NCI-H187 treated with DMSO at 0.1 percent for 48 hours (cell line): ENCODE results near the gene GSN.

Experiments
- DNase-seq: peaks from one replicate; lab custom pipeline; 2025; lab: John Stamatoyannopoulos, UW

Gene GSN

DNA sequence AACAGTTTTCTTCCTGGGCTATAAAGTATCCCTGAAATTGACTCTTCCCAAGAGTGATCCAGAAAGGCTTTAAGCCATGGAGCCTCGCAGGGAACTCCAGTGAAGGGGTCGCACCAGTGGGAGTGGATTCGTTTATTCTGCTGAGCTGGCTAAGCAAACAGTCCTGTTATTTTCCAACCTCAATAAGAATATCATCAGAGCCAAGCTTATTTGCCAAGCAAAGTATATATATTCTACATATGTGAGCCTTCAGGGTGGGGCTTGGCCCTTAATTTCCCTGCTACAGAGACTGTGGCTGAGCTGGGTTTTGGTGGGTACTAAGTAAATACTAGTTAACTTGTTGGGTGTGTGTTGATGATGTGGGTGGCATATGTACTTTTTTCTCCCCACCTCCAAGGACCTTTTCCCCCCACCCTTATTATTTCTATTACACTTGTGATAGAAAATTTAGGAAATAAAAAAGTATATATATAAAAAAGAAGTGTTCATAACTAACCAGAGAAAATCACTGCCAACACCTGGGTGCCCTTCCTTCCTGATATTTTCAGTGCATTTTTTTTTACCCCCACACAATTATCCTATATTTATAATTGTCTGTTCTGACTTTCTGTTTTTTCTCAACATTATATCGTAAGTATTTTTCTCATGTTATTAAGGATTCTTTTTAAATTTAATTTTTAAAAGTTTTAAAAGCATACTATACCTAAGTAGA is 5.3 kb downstream of the GSN start:
- no peak for DNase-seq

DNA sequence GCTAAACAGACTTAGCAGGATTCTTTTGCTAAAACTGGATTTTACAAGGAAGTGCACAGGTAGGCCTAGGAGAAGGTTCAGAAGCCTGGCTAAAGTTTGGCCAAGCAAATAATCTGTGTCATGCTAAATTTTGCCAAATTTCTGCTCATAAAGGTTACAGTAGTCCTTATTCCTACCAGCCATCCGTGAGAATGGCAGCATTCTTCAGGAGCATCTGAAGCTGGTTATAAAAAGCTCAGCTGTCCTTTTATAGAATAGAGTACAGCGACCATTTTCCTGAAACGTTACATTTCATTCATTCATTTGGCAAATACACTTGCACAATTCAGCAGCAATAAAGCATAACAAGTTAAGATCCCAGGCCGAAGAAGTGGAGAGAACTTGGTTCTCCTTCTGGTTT is 6.9 kb downstream of the GSN start:
- DNase-seq = no peak

DNA sequence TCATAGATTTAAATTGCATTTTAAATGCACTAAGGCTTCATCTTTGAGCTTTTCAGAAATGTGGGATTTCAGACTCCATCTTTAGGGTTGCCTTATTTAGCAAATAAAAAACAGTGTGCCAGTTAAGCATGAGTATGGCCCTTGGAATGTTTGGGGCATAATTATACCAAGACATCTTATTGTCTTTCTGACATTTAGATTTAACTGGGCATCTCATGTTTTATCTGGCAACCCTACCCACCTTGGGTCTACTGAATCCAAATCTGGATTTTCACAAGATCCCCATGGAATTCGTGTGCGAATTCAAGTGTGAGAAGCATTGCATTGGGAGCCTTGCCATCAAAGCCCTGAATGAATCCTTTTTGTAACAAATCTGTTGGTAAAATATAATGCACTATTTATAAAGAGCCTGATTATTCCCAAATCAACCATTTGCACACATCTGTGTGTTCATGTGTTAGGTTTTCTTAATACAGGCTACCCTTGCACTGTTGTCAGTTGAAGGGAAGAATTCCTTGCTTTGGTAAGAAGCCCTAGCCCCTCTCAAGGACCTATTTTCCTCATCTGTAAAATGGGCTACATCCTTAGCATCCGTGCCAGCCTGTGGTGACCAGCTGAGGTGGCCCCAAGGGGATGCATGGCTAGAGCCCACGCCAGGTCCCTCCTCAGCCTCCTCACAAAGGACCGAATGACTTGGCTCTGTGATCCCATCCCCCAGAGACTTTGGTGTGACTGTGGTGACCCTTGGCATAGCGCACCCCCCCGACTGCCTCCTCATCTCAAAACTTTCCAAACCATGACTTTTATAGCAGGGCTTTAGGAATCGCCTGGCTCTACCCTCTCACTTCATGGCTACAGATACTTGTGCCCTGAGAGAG is 8.1 kb downstream of the GSN start:
- no peak for DNase-seq

DNA sequence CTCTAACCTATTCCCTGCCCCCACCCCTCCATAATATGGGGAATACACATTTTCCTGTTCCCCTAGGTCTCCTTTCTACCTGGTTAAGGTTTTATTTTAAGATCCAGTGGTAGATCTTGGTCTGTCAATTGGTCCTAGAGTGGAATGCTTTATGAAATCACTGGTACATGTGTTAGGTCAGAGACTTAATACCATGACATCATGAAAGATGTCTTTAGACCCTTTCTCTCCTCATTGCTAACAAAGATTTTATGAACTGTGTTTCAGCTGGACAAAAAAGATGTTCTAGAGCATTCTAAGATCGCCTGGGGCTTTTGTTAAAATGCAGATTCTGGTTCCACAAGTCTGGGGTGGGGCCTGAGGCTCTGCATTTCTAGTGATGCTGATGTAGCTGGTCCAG is 9.1 kb downstream of the GSN start:
- no peak for DNase-seq

DNA sequence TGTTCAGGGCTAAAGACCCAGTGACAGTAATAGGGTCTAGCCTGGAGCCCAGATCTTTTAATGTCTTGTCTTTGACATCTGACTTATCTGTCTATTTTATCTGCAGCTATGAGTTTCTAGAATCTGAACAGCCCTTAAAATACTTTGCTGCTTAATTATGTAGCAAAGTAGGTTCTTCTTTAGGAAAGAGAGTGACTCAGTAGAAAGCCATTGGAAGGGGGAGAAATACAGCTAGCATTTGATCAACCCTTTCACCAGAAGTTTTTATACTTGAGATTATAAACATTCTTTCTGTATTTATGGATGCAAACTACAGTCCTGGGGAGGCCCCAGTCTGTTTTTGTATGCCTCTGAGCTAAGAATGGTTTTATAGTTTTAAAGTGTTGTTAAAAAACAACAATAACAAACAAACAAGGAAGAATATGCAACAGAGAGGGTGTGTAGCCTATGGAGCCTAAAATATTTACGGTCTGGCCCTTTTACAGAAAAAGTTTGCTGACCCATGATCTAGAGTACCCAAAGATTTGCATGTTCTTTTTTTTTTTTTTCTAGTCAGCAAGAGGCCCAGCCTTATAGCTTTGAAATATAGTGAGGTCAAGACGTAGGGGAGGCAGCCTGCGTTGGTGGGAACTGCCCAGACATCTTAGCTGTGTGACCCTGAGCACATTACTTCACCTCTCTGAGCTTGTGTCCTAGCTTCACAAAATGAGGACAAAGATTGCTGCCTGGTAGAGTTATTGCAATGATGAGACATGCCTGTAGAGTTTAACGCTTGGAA is 9.7 kb downstream of the GSN start:
- DNase-seq = no peak

DNA sequence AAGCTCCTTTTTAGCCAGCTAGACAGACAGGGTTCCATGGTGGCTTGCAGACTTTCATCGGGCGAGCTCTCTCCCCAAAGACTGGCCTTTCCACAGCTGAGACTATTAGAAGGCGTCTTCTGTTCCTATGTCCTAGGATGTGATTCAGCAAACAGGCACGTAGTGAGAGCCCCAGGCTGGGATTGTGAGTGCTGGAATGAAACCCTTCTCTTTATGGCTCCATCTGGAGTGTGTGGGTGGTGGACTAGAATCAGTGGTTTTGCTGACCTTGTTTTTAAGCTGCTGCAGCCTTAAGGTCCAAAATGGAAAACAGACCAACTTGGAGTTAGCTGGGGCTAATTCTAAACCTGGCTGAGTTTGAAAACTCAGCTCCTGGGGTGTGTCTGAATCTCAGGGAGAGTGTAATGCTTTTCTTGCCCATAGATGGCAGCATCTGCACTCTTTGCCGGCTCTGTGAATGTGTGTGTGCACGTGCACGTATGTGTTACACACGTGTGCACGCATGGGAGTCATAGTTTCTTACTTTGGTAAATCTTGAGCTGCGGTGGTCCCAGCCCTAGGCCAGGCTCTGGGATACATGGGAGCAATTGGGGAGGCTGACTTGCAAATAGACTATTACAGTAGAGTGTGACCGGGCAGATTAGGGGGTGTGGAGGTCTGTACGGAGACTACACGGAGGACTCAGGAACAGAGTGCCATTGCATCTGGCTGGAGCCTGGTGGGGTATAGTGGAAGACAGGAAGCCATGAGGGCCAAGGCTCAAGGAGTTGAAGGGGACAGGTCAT is 10.7 kb downstream of the GSN start:
- DNase-seq = no peak

DNA sequence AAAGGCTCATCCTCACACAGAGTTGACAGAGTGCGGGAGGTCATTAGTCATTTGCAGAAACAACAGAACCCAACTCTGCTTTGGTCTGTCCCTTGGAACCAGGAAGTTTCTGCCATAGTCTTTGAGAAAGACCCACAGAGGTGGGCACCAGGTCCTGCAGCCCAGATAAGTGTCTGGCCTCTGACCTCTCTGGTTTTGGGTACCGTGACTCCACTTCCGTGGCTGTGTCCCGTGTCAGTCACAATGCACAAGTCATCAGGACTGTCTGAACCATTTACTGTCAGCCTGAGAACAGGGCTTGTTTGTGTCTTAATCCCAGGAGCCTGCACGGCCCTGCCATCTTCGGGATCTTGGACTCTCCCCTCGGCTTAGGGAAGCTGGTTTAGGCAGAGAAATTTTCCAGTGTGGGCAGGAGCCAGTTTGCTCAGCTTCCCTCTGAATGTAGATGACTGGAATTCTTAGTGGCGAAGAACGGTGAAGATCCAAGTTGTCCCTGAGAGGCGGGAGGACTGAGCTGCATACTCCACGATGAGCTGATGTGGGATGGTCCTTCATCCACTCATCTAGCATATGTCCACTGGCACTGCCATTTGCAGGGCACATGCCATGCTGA is 11.9 kb downstream of the GSN start:
- DNase-seq = no peak

DNA sequence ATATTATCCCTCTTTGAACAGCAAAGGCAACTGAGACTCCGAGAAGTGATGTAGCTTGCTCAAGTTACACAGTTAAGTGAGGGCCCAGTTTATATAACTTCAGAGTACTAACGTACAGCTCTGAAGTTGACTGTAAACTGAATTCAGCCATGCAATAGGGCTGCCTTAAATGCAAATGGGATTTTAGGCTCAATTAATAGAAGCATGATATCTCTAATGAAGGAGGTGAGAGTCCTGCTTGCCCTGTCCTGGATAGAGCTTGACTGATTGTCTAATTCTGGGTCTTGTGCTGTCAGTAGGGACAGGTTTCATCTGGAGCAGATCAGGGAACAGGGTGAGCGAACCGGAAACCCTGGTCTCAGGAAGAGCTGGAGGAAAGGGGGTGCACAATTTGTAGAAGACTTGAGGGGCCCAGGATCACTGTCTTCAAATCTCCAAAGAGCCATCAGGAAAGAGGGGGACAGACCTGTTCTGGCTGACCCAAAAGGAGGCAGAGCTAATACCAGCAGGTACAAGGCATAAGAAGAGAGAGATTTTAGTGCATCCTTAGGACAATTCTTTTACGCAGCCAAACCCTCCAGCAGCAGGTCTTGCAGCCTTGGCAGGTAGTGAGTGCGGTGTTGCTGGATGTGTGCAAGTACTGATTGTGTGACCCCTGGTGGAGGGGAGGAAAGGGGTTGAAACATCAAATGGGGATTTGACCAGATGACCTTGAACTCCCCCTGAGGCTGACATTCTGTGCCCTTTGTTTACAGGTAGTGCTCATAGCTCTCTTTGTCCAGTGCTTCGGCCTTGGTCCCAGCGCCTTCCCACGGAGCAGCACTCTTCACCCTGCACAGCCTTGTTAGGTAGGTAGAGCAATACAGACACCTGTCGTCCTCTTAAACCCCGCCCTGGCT is 13.0 kb downstream of the GSN start:
- no peak for DNase-seq

DNA sequence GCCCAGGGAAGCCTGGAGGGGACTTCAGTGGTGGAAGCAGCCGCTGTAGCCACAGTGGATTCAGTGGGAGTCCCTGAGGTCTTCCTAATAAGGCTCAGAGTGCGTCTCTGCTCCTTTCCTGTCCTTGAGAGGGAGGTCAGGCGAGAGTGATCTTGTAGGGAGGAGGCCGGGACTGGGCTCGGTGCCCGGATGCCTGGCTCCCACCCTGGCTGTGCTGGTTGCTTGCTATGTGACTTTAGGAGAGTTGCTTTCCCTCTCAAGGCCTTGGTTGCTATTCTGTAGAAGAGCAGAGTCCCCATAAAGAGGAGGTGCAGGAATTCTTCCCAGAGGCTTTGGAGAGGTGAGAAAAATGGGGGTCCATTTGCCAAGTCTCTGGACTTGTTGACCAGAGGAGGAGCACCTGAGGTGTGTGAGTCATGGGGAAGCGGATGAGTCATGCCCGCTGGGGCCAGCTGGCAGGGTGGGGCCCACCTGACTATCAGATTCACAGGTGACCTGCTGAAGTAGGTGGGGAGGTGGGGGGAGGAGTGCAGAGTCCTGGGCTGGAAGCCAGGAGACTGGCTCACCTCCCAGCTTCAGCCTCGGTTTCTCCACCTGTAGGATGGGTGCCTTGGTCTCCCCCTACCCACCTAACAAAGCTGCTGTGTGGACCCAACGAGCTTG is 13.8 kb downstream of the GSN start:
- DNase-seq = no peak

DNA sequence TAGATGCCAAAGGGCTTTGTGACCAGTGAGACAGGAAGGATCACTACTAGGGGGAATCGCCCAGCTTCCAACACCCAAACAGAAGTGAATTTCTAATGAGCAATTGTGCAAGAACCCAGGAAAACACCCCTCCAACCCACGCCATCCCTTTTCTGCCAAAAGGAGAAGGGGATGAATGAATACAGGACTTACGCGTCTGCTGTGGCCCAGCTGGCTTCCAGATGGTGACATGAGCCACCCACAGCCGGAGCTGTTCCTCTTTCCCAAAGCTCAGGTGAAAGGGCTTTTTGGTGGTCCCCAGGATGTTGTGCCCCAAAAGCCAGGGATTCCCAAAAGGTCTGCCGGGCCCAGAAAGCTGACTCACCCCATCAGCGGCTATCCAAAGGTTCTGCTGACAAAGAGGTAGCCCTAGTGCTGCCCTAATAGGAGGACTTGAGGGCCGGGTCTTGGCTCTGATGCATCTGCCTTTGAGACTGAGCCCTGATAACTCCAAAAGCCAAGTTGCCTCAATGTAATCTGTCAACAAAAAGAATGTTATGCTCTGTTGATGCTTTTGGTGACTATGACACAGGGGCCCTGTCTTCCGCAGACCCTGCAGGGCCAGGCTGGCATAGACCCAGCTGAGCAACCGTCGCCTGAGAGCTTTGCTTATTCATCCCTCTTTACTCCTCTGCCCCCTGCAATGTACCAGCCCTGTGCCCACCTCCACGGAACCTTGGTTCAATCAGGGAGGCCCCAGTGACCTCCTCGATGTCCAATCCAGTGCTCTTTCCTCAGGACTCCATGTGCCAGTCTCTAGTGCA is 14.5 kb downstream of the GSN start:
- DNase-seq = no peak

DNA sequence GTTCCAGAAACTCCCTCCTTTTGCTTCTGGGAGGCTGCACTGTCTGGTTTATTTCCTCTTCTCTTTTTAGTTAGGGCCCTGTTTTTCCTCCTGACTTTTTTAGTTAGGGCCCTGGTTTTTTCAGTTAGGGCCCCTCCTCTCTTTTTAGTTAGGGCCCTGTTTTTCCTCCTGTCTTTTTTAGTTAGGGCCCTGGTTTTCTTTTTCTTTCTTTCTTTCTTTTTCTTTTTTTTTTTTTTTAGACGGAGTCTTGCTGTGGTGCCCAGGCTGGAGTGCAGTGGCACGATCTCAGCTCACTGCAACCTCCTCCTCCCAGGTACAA is 15.1 kb downstream of the GSN start:
- no peak for DNase-seq

DNA sequence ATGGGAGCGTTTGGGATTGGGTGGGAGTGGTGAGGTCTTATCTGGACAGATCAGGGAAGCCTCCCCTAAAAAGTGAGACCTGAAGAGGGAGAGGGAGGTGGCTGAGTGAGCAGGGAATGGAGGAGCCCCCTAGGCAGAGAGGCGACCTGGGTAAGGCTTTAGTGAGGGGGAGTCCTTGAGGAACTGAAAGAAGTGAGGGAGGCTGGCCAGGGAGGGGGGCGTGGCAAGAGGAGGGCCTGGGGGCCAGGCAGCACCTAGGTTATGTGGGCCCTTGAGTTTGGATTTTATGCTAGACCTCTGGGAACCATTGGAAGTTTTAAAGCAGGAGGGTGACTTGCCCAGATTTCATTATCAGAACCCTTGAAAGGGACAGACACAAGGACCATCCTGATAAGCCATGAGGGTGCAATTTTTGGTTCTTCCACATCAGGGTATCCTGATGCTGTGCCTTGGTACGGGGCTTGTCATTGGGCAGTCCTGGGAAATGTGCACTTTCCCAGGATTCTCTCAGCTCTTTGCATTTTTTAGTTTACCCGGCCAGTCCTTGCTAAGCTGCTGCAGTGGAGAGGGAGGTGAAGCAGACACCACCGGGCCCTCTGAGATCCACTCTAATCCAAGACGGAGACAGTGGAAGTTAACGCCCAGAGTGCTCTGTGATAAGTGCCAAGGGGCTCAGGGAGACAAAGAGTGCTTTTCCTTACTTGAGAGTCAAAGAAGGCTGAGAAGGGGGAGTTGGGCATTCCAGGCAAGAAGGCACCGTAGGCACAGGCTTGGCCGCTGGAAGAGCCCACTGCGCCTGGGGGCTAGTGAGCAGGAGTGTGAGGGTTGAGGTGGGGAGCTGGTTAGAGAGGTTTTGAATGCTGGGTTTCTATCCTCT is 16.1 kb downstream of the GSN start:
- no peak for DNase-seq

DNA sequence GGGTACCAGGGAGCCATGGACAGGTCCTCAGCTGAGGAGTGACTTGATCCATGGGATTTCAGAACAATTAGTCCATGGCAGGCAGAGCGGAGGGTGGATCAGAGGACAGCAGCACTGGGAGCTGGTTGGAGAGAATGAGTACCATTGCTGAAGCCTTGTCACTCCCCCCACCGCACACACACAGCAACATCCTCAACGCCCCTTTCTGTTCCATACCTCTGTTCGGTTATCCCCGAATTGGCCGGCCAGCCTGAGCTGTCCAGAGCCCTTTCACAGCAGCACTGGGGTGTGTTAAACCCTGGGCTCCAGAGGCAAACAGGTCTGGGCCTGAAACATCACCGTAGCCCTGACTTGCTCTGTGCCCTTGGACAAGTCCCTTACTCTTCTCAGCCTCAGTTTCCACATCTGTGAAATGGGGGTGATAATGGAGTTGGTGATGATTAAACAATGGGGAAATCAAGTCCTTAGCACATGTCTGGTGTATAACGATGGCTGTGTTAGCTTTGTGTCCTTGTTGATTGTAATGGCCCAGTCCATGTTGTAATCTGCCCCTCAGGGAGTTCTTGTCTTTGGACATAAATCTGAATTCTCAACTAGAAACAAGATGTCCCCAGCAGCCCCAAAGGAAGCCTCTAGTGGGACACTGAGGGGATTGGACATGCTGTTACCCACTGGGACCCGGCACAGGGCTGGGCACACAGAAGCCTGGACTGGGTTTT is 16.9 kb downstream of the GSN start:
- DNase-seq = no peak

DNA sequence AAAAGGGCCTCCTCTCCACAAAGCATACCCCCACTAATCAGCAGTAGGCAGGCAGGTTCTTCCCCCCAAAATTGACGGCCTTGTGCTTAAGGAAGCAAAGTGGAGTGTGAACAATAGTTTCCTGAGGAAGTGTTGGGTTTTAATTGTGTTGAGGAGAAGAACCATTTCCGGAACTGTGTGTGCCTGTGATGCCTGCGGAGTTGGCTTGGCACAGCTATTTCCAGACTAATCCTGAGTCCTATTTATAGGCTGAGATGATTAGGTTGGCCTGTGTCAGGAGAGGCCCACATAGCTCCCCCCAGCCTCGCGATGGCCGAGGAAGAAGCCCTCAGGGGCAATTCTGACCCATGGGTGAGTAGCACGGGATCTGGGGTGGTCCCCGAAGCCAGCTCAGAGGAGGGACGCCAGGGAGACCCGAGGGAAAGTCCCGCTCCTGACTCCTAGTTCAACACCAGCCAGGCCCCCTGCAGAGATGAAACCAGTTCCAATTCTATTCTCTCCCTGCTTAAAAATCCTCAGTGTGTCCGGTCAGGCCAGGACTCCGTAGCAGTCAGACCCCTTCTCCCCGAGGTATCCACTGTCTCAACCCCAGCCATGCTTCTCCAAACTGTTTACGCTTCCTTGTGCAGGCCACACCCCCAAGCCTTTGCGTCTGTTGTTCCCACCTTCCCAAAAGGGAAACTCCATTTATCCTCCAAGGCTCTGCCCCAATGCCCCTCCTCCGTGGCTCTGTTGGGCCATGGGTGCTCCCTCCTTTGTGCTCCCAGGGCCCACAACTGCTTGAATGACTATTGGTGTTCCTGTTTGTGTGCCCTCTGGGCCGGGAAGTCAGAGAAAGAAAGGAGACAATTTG is 18.1 kb downstream of the GSN start:
- no peak for DNase-seq

DNA sequence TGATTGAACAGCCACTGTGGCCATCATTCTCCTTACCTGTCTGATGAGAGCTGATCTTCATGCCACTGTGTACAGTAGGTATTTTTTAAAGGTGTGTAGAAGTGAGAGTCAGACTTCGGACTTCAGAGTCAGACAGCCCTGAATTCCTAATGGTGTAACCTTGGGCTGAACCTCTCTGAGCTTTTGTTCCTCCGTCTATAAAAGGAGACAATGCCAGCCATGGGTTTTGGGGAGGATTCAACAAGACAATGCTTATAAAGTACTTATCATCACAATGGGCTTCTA is 18.7 kb downstream of the GSN start:
- DNase-seq = no peak

DNA sequence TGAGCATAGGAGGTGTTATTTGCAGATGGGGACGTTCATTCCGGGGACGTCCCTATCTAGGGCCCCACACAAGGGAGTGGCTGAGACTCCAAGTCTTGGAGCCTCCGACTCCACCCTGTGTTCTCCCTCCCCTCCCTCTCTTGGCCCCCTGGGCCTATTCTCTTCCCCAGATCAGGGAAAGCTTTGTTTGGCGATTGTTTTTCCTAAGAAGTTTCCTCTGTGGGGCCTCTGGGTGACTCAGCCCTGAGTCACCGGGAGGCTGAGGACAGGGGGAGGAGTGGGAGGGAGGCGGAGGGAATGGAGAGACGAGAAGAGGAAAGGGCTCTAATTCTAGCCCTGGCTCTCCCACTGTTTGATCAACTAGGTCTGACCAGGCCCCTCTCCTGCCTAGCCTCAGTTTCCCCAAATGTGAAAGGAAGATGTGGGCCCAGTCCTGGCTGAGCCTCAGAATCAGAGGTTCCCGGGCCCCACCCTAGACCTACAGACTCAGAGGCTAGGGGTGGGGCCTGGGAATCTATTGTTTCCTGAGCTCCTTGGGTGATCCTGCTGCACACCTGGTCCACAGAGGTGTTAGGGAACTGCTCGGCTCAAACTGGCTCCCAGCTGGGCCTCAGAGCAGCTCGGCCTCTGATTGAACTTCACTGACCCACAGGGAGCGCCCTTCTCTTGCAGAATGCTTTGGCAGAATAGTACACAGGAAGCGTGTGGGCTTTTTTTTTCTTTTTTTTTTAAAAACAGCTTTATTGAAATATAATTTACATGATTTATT is 19.2 kb downstream of the GSN start:
- no peak for DNase-seq
